Stomach (tissue), 9 donors: ENCODE measurements around the gene RGS7. TPM values are rescaled to one million over a fixed set of nuclear protein-coding genes. Genes with fewer than 3 reads are reported as not detected.
"Not testable (repeated sequence)": the region's sequence is repeated elsewhere in the genome, so short reads cannot be mapped to it uniquely, and the experiment has no call there.

Source experiments
- DNase-seq, 2 donors: peaks; one replicate each; pipeline versions ENCODE4 v3.0.0 to v3.0.0-alpha.2; 2013 to 2019
- H3K27ac ChIP-seq, 5 donors: fragments of 200-600 bp in 4 of 5; sonication (generic) in 4 of 5; one replicate each; pipeline ENCODE4 v1.5.1; 2013 to 2019; ENCODE audit warnings: mild to moderate bottlenecking in 1 of 5, moderate library complexity in 1 of 5
- H3K27me3 ChIP-seq, 3 donors: fragments of 200-600 bp; sonication (generic); one replicate each; pipeline ENCODE4 v1.5.1; 2017 to 2019; ENCODE audit warnings: mixed run types in 1 of 3
- H3K36me3 ChIP-seq, 4 donors: fragments of 200-600 bp; sonication (generic); 1 replicate in 3 of 4; 2 replicates in 1 of 4; pipeline ENCODE4 v1.5.1; 2016 to 2019
- H3K4me1 ChIP-seq, 4 donors: fragments of 200-600 bp; sonication (generic); one replicate each; pipeline ENCODE4 v1.5.1; 2016 to 2019
- H3K4me3 ChIP-seq, 4 donors: fragments of 200-600 bp; sonication (generic) in 3 of 4; one replicate each; pipeline ENCODE4 v1.5.1; 2016 to 2019; ENCODE audit warnings: mild to moderate bottlenecking in 1 of 4
- H3K9me3 ChIP-seq, 4 donors: fragments of 200-600 bp; sonication (generic); one replicate each; pipeline ENCODE4 v1.5.1; 2016 to 2019
- EP300 ChIP-seq: sonication (generic); formaldehyde crosslinking; IDR thresholded peaks from one replicate; pipeline ENCODE4 v1.6.1; 2017; ENCODE audit warnings: antibody characterized with exemption
- POLR2A ChIP-seq, 4 donors: fragments of 450-650 bp; IDR thresholded peaks; one replicate each; pipeline ENCODE4 v1.6.1; 2016; ENCODE audit warnings: antibody characterized with exemption in 4 of 4, control low read depth in 2 of 4, mild to moderate bottlenecking in 1 of 4, moderate library complexity in 1 of 4
- POLR2AphosphoS5 ChIP-seq, 3 donors: sonication (generic); formaldehyde crosslinking; IDR thresholded peaks; one replicate each; pipeline ENCODE4 v1.6.1; 2016; ENCODE audit warnings: antibody characterized with exemption in 3 of 3
- WGBS, 5 donors: extraction: QIAGEN DNeasy Blood & Tissue Kit in 3 of 5; methylation state at CpG; one replicate each; pipeline versions ENCODE4 v1.1.5 to v1.1.7; 2013 to 2018; 5-methylcytosine and 5-hydroxymethylcytosine counted together
- intact Hi-C: fragments of 100-400 bp; cut with DNase I; formaldehyde crosslinking; loops from one replicate; pipeline ENCODE4 v1.15.1; 2023; ENCODE audit warnings: low total_unique reads
- polyA plus RNA-seq, 3 donors: library from polyadenylated mRNA; stranded (reverse); fragments of 200-250 nt; gene quantifications; one replicate each; pipeline ENCODE4 v1.2.3, GENCODE V29; 2013
- total RNA-seq, 5 donors: library from RNA; depleted of rRNA; stranded (reverse); fragments of >200 nt; gene quantifications; one replicate each; pipeline versions ENCODE4 v1.1.0 to v1.2.3, GENCODE V29; 2014 to 2016
- TF ChIP-seq, protein P1 (sequence below), 7 experiments: fragments of 450-650 bp in 4 of 7; fragments of 200-600 bp in 3 of 7; sonication (generic) in 3 of 7; IDR thresholded peaks; one replicate each; pipeline ENCODE4 v1.5.1; 2016 to 2019; ENCODE audit warnings: antibody characterized with exemption in 7 of 7, control low read depth in 2 of 7, mild to moderate bottlenecking in 1 of 7
- donor health status: healthy with polysubstance abuse.
- donor health status: Bipolar disorder and iron deficiency.
- donor health status: healthy.

The RGS7 gene
- total and polyA plus RNA-seq, 8 donors: 0.23 to 2.9 (median 1.9) TPM; not detected in 2

GRCh38 chr1:240888787-240889048 is 468.3 kb downstream of the RGS7 start:
- intact Hi-C loops: no loop called here
- DNase-seq: no peak
- TF ChIP-seq POLR2AphosphoS5 (IDR thresholded peaks at IDR 0.05) (no peak), EP300 (no peak)
- TF ChIP-seq, protein P1, sequence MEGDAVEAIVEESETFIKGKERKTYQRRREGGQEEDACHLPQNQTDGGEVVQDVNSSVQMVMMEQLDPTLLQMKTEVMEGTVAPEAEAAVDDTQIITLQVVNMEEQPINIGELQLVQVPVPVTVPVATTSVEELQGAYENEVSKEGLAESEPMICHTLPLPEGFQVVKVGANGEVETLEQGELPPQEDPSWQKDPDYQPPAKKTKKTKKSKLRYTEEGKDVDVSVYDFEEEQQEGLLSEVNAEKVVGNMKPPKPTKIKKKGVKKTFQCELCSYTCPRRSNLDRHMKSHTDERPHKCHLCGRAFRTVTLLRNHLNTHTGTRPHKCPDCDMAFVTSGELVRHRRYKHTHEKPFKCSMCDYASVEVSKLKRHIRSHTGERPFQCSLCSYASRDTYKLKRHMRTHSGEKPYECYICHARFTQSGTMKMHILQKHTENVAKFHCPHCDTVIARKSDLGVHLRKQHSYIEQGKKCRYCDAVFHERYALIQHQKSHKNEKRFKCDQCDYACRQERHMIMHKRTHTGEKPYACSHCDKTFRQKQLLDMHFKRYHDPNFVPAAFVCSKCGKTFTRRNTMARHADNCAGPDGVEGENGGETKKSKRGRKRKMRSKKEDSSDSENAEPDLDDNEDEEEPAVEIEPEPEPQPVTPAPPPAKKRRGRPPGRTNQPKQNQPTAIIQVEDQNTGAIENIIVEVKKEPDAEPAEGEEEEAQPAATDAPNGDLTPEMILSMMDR (IDR thresholded peaks at IDR 0.05): no peak
- Histone ChIP-seq H3K27me3 (no peaks in the 10 kb centered on the region), H3K9me3 (no peaks in the 10 kb centered on the region), H3K4me3 (no peak overlapping the region), H3K27ac (no peak overlapping the region), H3K4me1 (no peaks in the 10 kb centered on the region), H3K36me3 (no peaks in the 10 kb centered on the region)
- WGBS, 5 donors: 89 to 96% (median 95%) methylated on average over 11 of the region's 11 CpGs

GRCh38 chr1:240888039-240888786 is 468.8 kb downstream of the RGS7 start:
- intact Hi-C loops: no loop called here
- DNase-seq: peak; percentile 57 to 76
- Histone ChIP-seq H3K27ac (no peak overlapping the region), H3K9me3 (peaks cover 0 to 3% (median 0%) of the 10 kb centered on the region in 4 donors), H3K4me1 (no peaks in the 10 kb centered on the region), H3K36me3 (no peaks in the 10 kb centered on the region), H3K4me3 (no peak overlapping the region), H3K27me3 (no peaks in the 10 kb centered on the region)
- WGBS, 5 donors: 51 to 56% (median 52%) methylated on average over 15 of the region's 15 CpGs
- TF ChIP-seq POLR2AphosphoS5 (IDR thresholded peaks at IDR 0.05): no peak
- TF ChIP-seq, protein P1 (IDR thresholded peaks at IDR 0.05): peak in 5 of 7 experiments; percentile 25 to 72 (median 62)
- TF ChIP-seq EP300: no peak
- no peak for TF ChIP-seq POLR2A (IDR thresholded peaks at IDR 0.05)

DNA sequence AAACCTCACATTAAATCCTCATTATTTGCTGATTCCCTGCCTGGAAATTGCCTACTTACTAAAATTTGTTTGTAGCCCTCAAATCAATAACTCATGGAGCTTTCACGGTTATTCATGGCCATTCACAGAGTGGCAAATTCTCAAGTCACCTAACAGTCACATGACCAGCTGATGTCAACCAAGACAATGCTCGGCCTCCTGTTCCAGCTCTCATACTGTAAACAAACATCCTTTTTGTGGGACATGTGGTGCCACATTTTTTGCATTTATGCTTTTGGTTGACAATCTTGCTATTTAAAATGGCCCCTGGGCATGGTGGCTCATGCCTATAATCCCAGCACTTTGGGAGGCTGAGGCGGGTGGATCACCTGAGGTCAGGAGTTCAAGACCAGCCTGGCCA is 473.5 kb downstream of the RGS7 start:
- intact Hi-C loops: no loop called here
- Histone ChIP-seq H3K36me3 (no peaks in the 10 kb centered on the region), H3K27ac (no peak overlapping the region), H3K4me1 (no peaks in the 10 kb centered on the region), H3K4me3 (no peak overlapping the region), H3K9me3 (peaks cover 0 to 3% (median 0%) of the 10 kb centered on the region in 4 donors), H3K27me3 (no peaks in the 10 kb centered on the region)
- DNase-seq: no peak
- 83 to 95% (median 92%) methylated on average over 3 of the region's 3 CpGs for WGBS, 5 donors
- TF ChIP-seq POLR2A (IDR thresholded peaks at IDR 0.05) (no peak), EP300 (no peak), POLR2AphosphoS5 (IDR thresholded peaks at IDR 0.05) (no peak)
- TF ChIP-seq, protein P1 (IDR thresholded peaks at IDR 0.05): no peak

DNA sequence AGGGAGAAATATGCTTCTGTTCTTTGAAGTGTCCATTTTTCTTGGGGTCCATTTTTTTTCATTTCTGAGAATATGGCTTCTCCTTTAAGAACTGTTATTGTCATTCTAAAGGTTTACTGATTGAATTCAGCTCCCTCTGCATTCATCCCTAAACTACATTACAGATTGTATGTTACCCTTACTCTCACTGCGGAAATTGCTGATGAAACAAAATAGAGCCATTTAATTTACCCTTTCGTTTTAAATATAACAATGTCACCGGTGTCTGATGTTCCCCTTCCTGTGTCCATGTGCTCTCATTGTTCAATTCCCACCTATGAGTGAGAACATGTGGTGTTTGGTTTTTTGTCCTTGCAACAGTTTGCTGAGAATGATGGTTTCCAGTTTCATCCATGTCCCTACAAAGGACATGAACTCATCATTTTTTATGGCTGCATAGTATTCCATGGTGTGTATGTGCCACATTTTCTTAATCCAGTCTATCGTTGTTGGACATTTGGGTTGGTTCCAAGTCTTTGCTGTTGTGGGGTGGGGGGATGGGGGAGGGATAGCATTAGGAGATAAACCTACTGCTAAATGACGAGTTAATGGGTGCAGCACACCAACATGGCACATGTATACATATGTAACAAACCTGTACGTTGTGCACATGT is 474.2 kb downstream of the RGS7 start:
- WGBS, 5 donors: 89 to 98% (median 93%) methylated on average over 6 of the region's 6 CpGs
- intact Hi-C loops: not testable (repeated sequence)

GRCh38 chr1:240878631-240879030 is 478.4 kb downstream of the RGS7 start:
- intact Hi-C loops: no loop called here
- Histone ChIP-seq H3K4me3 (no peak overlapping the region), H3K9me3 (peaks cover 0 to 3% (median 0%) of the 10 kb centered on the region in 4 donors), H3K4me1 (no peaks in the 10 kb centered on the region), H3K27me3 (no peaks in the 10 kb centered on the region), H3K27ac (no peak overlapping the region), H3K36me3 (no peaks in the 10 kb centered on the region)
- 75 to 91% (median 82%) methylated on average over 1 of the region's 1 CpG for WGBS, 5 donors
- no peak for TF ChIP-seq EP300
- TF ChIP-seq, protein P1 (IDR thresholded peaks at IDR 0.05): no peak
- TF ChIP-seq POLR2A (IDR thresholded peaks at IDR 0.05): no peak
- TF ChIP-seq POLR2AphosphoS5 (IDR thresholded peaks at IDR 0.05): no peak
- no peak for DNase-seq

More for the DNA sequence above, 474.2 kb downstream of the RGS7 start:
- H3K36me3 ChIP-seq, H3K27ac ChIP-seq, H3K27me3 ChIP-seq, DNase-seq, H3K9me3 ChIP-seq, H3K4me3 ChIP-seq, H3K4me1 ChIP-seq: not testable (repeated sequence)
